SK-N-SH (cell line): ENCODE data around the gene RGS6. TPM values are rescaled to one million over a fixed set of nuclear protein-coding genes. Genes with fewer than 3 reads are reported as not detected.

Experiments used
- CTCF ChIA-PET: fragments of 300-600, 350-600 bp; formaldehyde crosslinking; extraction: SDS; loops from one replicate; lab custom pipeline; 2021; lab: Yijun Ruan, JAX
- POLR2A ChIA-PET: fragments of 350-600 bp; sonication (Branson Sonifier 250); formaldehyde crosslinking; extraction: SDS; loops from one replicate; lab custom pipeline; 2020; ENCODE audit warnings: antibody characterized with exemption, inconsistent platforms; lab: Yijun Ruan, JAX
- DNase-seq: peaks from one replicate; pipeline ENCODE4 v3.0.0; 2012
- H2AFZ ChIP-seq: fragments of 200-600 bp; sonication (generic); 2 replicates; pipeline ENCODE4 v1.8.1; 2016; ENCODE audit warnings: antibody characterized with exemption, mild to moderate bottlenecking, low read depth
- H3F3A ChIP-seq: fragments of 200-600 bp; sonication (generic); replicated peaks from 2 replicates; pipeline ENCODE3; 2016; ENCODE audit warnings: antibody characterized with exemption, mild to moderate bottlenecking; ENCODE audit not compliant: insufficient read depth
- H3K27ac ChIP-seq, 2 experiments: fragments of 200-500 bp in 1 of 2; fragments of 200-600 bp in 1 of 2; sonication (Bioruptor generic) in 1 of 2; sonication (generic), shearing (Covaris generic) in 1 of 2; 2 replicates each; pipeline versions ENCODE4 v1.5.1 to v1.6.1; 2014 to 2016; ENCODE audit warnings: low read depth in 2 of 2, inconsistent platforms in 1 of 2, low read length in 1 of 2, mild to moderate bottlenecking in 1 of 2, mixed read lengths in 1 of 2
- H3K27me3 ChIP-seq: fragments of 200-600 bp; sonication (generic), shearing (Covaris generic); 2 replicates; pipeline ENCODE4 v1.6.1; 2016; ENCODE audit warnings: mixed run types; ENCODE audit not compliant: insufficient read depth
- H3K36me3 ChIP-seq, 2 experiments: fragments of 200-500 bp in 1 of 2; fragments of 200-600 bp in 1 of 2; sonication (Bioruptor generic) in 1 of 2; sonication (generic) in 1 of 2; replicated peaks in 1 of 2; 2 replicates each; pipeline versions ENCODE3 to v1.5.1; 2014 to 2016; ENCODE audit warnings: low read length in 1 of 2, mild to moderate bottlenecking in 1 of 2; ENCODE audit not compliant: insufficient read depth in 2 of 2, control insufficient read depth in 1 of 2
- H3K4me1 ChIP-seq, 2 experiments: fragments of 200-500 bp in 1 of 2; fragments of 200-600 bp in 1 of 2; sonication (Bioruptor generic) in 1 of 2; sonication (generic), shearing (Covaris generic) in 1 of 2; 2 replicates each; pipeline versions ENCODE4 v1.5.1 to v1.6.1; 2014 to 2016; ENCODE audit warnings: low read depth in 1 of 2, low read length in 1 of 2, mixed run types in 1 of 2; ENCODE audit not compliant: insufficient read depth in 2 of 2, control insufficient read depth in 1 of 2
- H3K4me2 ChIP-seq: fragments of 200-600 bp; sonication (generic), shearing (Covaris generic); 2 replicates; pipeline ENCODE4 v1.6.1; 2017; ENCODE audit warnings: mixed run types
- H3K4me3 ChIP-seq, 2 experiments: fragments of 200-500 bp in 1 of 2; fragments of 200-600 bp in 1 of 2; sonication (Bioruptor generic) in 1 of 2; sonication (generic), shearing (Covaris generic) in 1 of 2; 2 replicates each; pipeline versions ENCODE4 v1.5.1 to v1.8.1; 2014 to 2016; ENCODE audit warnings: low read depth in 2 of 2, inconsistent platforms in 1 of 2, low read length in 1 of 2, mild to moderate bottlenecking in 1 of 2, mixed read lengths in 1 of 2, moderate library complexity in 1 of 2
- H3K79me2 ChIP-seq: fragments of 200-600 bp; sonication (generic); 2 replicates; pipeline ENCODE4 v1.8.1; 2017; ENCODE audit warnings: mild to moderate bottlenecking; ENCODE audit not compliant: insufficient read depth
- H3K9ac ChIP-seq: fragments of 200-600 bp; sonication (generic); 2 replicates; pipeline ENCODE4 v1.6.1; 2017; ENCODE audit warnings: mixed run types
- H3K9me2 ChIP-seq: fragments of 200-600 bp; sonication (generic); 2 replicates; pipeline ENCODE4 v1.6.1; 2017; ENCODE audit warnings: mixed run types
- H3K9me3 ChIP-seq: fragments of 200-600 bp; sonication (generic); 2 replicates; pipeline ENCODE4 v1.6.1; 2017; ENCODE audit warnings: mixed run types, mild to moderate bottlenecking, moderate library complexity
- H4K20me1 ChIP-seq: fragments of 200-600 bp; sonication (generic); 2 replicates; pipeline ENCODE4 v1.6.1; 2017; ENCODE audit warnings: mild to moderate bottlenecking, mixed run types; ENCODE audit not compliant: insufficient read depth
- EP300 ChIP-seq, 2 experiments: IDR thresholded peaks; 2 replicates each; pipeline versions ENCODE4 v1.4.0 to v1.6.1; 2012; ENCODE audit warnings: borderline replicate concordance in 1 of 2, low read depth in 1 of 2, low read length in 1 of 2
- FOXM1 ChIP-seq: IDR thresholded peaks from 2 replicates; pipeline ENCODE4 v1.4.0; 2012; ENCODE audit warnings: low read depth, mild to moderate bottlenecking
- IRF3 ChIP-seq: fragments of 150-350 bp; IDR thresholded peaks from 2 replicates; pipeline ENCODE4 v1.6.1; 2016; ENCODE audit warnings: mild to moderate bottlenecking, low read depth, low read length
- JUND ChIP-seq: IDR thresholded peaks from 2 replicates; pipeline ENCODE4 v1.4.0; 2012
- MAX ChIP-seq: IDR thresholded peaks from 2 replicates; pipeline ENCODE4 v1.4.0; 2012; ENCODE audit warnings: low read depth
- MXI1 ChIP-seq: IDR thresholded peaks from 2 replicates; pipeline ENCODE4 v1.6.1; 2012; ENCODE audit warnings: mild to moderate bottlenecking, low read depth, low read length, improper control_type of control experiment
- TCF12 ChIP-seq: IDR thresholded peaks from 2 replicates; pipeline ENCODE4 v1.4.0; 2012
- TEAD4 ChIP-seq: IDR thresholded peaks from 2 replicates; pipeline ENCODE4 v1.4.0; 2012; ENCODE audit warnings: mild to moderate bottlenecking, borderline replicate concordance; ENCODE audit not compliant: insufficient read depth
- USF2 ChIP-seq: fragments of 150-350 bp; IDR thresholded peaks from 2 replicates; pipeline ENCODE4 v1.6.1; 2017; ENCODE audit warnings: antibody characterized with exemption, low read length, low read depth, borderline replicate concordance
- ZBTB33 ChIP-seq: IDR thresholded peaks from 2 replicates; pipeline ENCODE4 v1.4.0; 2012; ENCODE audit warnings: low read depth, borderline replicate concordance
- WGBS: methylation state at CpG from one replicate; pipeline ENCODE4 v1.1.6; 2017; ENCODE audit warnings: low lambda C conversion rate; 5-methylcytosine and 5-hydroxymethylcytosine counted together
- polyA plus RNA-seq, 3 experiments: library from polyadenylated mRNA; depleted of rRNA; stranded (reverse); fragments of >200 nt; gene quantifications; 2 replicates each; pipeline ENCODE4 v1.2.3, GENCODE V29; 2012

Gene RGS6
- polyA plus RNA-seq, 1 of the 3 experiments (the other 2 are of a cell fraction), result not detected

- Histone ChIP-seq H3K4me3 (no peak overlapping the region), H3F3A (no peaks in the 10 kb centered on the region), H3K27me3 (no peaks in the 10 kb centered on the region), H3K9me3 (no peaks in the 10 kb centered on the region), H3K9ac (no peak overlapping the region), H3K36me3 (no peaks in the 10 kb centered on the region), H3K79me2 (no peaks in the 10 kb centered on the region), H3K27ac (no peak overlapping the region), H2AFZ (no peak overlapping the region), H3K4me1 (peaks cover 11 to 22% of the 10 kb centered on the region in 2 experiments; a peak in 3 of 4 replicates), H3K4me2 (no peak overlapping the region), H4K20me1 (no peaks in the 10 kb centered on the region), H3K9me2 (no peaks in the 10 kb centered on the region)
- DNase-seq, result no peak
- no peak for TF ChIP-seq ZBTB33
- TF ChIP-seq IRF3, result no peak
- TF ChIP-seq EP300 (IDR thresholded peaks at IDR 0.05; ENCODE audit: borderline replicate concordance in 1 of 2, low read depth in 1 of 2, low read length in 1 of 2), result no peak
- ChIA-PET POLR2A (no interaction called here), CTCF (interaction anchor here (0.6 kb wide), 1 partner anchor 291 kb away, joined by 3 read pairs; no protein-coding TSS in a partner anchor)
- 54% methylated on average over 2 of the region's 2 CpGs for WGBS
These were observed 681.7 kb downstream of the RGS6 start for GRCh38 chr14:72613975-72614319.

- H3K79me2 ChIP-seq, result no peaks in the 10 kb centered on the region
- no peaks in the 10 kb centered on the region for H3F3A ChIP-seq
- H3K9ac ChIP-seq, result no peak overlapping the region
- H3K4me1 ChIP-seq, result peaks cover 9 to 22% of the 10 kb centered on the region in 2 experiments; a peak in 2 of 4 replicates
- POLR2A ChIA-PET, result interaction anchor here (0.6 kb wide), 1 partner anchor 13 kb away, joined by 3 read pairs; no protein-coding TSS in a partner anchor
- 80% methylated on average over 3 of the region's 3 CpGs for WGBS
- no peaks in the 10 kb centered on the region for H4K20me1 ChIP-seq
- TF ChIP-seq TEAD4 (no peak), USF2 (no peak), MXI1 (no peak), JUND (no peak), TCF12 (no peak), FOXM1 (no peak), MAX (no peak)
- TF ChIP-seq, all 33 proteins: peak for 0
- no peak for DNase-seq
- Histone ChIP-seq H3K36me3 (no peaks in the 10 kb centered on the region), H3K9me2 (no peaks in the 10 kb centered on the region), H3K4me3 (no peak overlapping the region), H3K9me3 (no peaks in the 10 kb centered on the region), H2AFZ (no peak overlapping the region), H3K4me2 (no peak overlapping the region), H3K27ac (no peak overlapping the region), H3K27me3 (no peaks in the 10 kb centered on the region)
- CTCF ChIA-PET, result interaction anchor here (0.6 kb wide), 1 partner anchor 291 kb away, joined by 3 read pairs; no protein-coding TSS in a partner anchor
These were observed 682.1 kb downstream of the RGS6 start for GRCh38 chr14:72614365-72614764.
